ENCODE data around the gene FUT8.

Gene FUT8

GRCh38 chr14:65552724-65553123, 140.2 kb downstream of the FUT8 start:
- no peak overlapping the region for H3K4me3 ChIP-seq (ENCODE audit: low read length)
- H3K27me3 ChIP-seq (ENCODE audit: control insufficient read depth, insufficient read depth, low read length) = no peaks in the 10 kb centered on the region
- H3K9ac ChIP-seq (ENCODE audit: low read length) = no peak overlapping the region
- H3K36me3 ChIP-seq (ENCODE audit: control insufficient read depth, insufficient read depth, low read length) = no peaks in the 10 kb centered on the region
- peaks cover 4% of the 10 kb centered on the region for H3K4me1 ChIP-seq (ENCODE audit: control insufficient read depth, insufficient read depth, low read length)
- no peaks in the 10 kb centered on the region for H3K9me3 ChIP-seq (ENCODE audit: control insufficient read depth, low read length)

- no peak overlapping the region for H3K9ac ChIP-seq (ENCODE audit: low read length)
- no peaks in the 10 kb centered on the region for H3K9me3 ChIP-seq (ENCODE audit: control insufficient read depth, low read length)
- H3K36me3 ChIP-seq (ENCODE audit: control insufficient read depth, insufficient read depth, low read length) = no peaks in the 10 kb centered on the region
- H3K4me1 ChIP-seq (ENCODE audit: control insufficient read depth, insufficient read depth, low read length) = peaks cover 4% of the 10 kb centered on the region
- no peaks in the 10 kb centered on the region for H3K27me3 ChIP-seq (ENCODE audit: control insufficient read depth, insufficient read depth, low read length)
- no peak overlapping the region for H3K4me3 ChIP-seq (ENCODE audit: low read length)
These were observed 142.3 kb downstream of the FUT8 start for GRCh38 chr14:65554837-65555236.

- H3K4me3 ChIP-seq (ENCODE audit: low read length) = no peak overlapping the region
- no peak overlapping the region for H3K9ac ChIP-seq (ENCODE audit: low read length)
- peaks cover 4% of the 10 kb centered on the region for H3K4me1 ChIP-seq (ENCODE audit: control insufficient read depth, insufficient read depth, low read length)
- H3K9me3 ChIP-seq (ENCODE audit: control insufficient read depth, low read length) = no peaks in the 10 kb centered on the region
- no peaks in the 10 kb centered on the region for H3K36me3 ChIP-seq (ENCODE audit: control insufficient read depth, insufficient read depth, low read length)
- no peaks in the 10 kb centered on the region for H3K27me3 ChIP-seq (ENCODE audit: control insufficient read depth, insufficient read depth, low read length)
These were observed 142.8 kb downstream of the FUT8 start for GRCh38 chr14:65555358-65555757.

GRCh38 chr14:65558363-65558762, 145.8 kb downstream of the FUT8 start:
- Histone ChIP-seq H3K9me3 (ENCODE audit: control insufficient read depth, low read length) (no peaks in the 10 kb centered on the region), H3K9ac (ENCODE audit: low read length) (no peak overlapping the region), H3K36me3 (ENCODE audit: control insufficient read depth, insufficient read depth, low read length) (peaks cover 4% of the 10 kb centered on the region), H3K4me3 (ENCODE audit: low read length) (no peak overlapping the region), H3K27me3 (ENCODE audit: control insufficient read depth, insufficient read depth, low read length) (no peaks in the 10 kb centered on the region), H3K4me1 (ENCODE audit: control insufficient read depth, insufficient read depth, low read length) (peaks cover 4% of the 10 kb centered on the region)

DNA sequence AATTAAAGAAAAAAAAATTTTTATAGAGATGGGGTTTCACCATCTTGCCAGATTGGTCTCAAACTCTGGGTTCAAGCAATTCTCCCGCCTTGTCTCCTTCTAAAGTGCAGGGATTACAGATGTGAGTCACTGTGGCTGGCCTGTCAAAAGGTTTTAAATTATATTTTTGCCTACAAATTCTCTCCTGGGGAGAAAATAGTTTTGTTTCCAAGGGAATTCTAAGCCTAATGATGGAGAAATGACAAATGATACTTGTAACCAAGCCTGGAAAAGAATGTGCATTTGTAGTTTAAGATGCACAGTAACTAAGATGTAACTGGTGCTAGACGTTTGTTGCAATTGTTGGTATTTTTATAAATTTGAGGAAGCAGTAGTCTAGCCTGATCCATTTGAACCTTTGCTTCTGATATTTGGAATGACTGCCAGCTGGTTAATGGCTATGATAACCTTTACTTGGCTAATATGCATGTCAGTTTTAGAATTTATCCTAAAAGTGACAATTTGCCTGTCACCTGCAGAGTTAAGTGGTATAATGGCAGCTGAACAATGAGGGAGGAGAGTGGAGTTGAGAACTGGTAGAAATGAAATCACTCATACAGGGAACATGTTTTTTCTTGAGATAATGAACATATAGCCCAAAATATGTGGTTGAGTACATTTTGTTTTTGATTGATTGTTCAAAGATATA, 148.0 kb downstream of the FUT8 start:
- H3K4me1 ChIP-seq (ENCODE audit: control insufficient read depth, insufficient read depth, low read length) = peaks cover under 1% of the 10 kb centered on the region
- H3K27me3 ChIP-seq (ENCODE audit: control insufficient read depth, insufficient read depth, low read length) = no peaks in the 10 kb centered on the region
- H3K9me3 ChIP-seq (ENCODE audit: control insufficient read depth, low read length) = no peaks in the 10 kb centered on the region
- no peak overlapping the region for H3K9ac ChIP-seq (ENCODE audit: low read length)
- H3K4me3 ChIP-seq (ENCODE audit: low read length) = no peak overlapping the region
- H3K36me3 ChIP-seq (ENCODE audit: control insufficient read depth, insufficient read depth, low read length) = peaks cover 4% of the 10 kb centered on the region

DNA sequence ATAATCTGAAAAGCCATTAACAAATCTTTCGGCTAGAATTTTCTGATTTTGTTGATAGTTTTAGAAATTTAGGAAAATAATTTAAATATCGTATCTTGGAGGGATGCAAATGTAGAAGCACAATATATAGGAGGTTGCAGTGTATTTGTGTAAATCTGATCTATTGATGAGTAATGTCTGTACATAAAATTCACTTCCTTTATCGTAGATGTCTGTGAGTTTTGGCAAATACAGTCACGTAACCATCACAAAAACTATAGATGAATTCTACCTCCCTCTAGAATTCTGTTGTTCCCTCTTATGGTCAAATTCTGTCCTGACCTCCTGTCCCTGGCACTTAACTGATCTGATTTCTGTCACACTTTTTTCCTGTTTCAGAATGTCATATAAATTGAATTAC, 151.8 kb downstream of the FUT8 start:
- no peaks in the 10 kb centered on the region for H3K9me3 ChIP-seq (ENCODE audit: control insufficient read depth, low read length)
- no peak overlapping the region for H3K9ac ChIP-seq (ENCODE audit: low read length)
- H3K36me3 ChIP-seq (ENCODE audit: control insufficient read depth, insufficient read depth, low read length) = peaks cover 4% of the 10 kb centered on the region
- no peak overlapping the region for H3K4me3 ChIP-seq (ENCODE audit: low read length)
- H3K4me1 ChIP-seq (ENCODE audit: control insufficient read depth, insufficient read depth, low read length) = no peaks in the 10 kb centered on the region
- no peaks in the 10 kb centered on the region for H3K27me3 ChIP-seq (ENCODE audit: control insufficient read depth, insufficient read depth, low read length)

DNA sequence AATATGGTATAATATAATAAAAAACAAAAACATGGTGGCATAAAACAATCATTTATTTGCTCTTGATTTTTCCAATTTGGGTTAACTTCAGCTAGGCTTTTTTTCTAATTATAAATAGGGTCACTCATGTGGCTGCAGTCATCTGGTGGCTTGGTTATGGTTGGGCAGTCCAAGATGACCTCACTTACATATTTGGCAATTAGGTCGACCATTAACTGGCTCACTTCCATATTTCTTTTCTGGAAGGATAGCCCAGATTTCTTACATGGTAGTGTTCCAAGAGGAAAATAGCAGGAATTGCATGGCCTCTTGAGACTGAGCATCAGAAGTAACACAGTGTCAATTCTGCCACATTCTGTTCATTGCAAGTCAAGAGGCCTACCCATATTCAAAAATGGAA, 153.4 kb downstream of the FUT8 start:
- Histone ChIP-seq H3K4me3 (ENCODE audit: low read length) (no peak overlapping the region), H3K27me3 (ENCODE audit: control insufficient read depth, insufficient read depth, low read length) (no peaks in the 10 kb centered on the region), H3K9me3 (ENCODE audit: control insufficient read depth, low read length) (no peaks in the 10 kb centered on the region), H3K36me3 (ENCODE audit: control insufficient read depth, insufficient read depth, low read length) (peaks cover 4% of the 10 kb centered on the region), H3K9ac (ENCODE audit: low read length) (no peak overlapping the region), H3K4me1 (ENCODE audit: control insufficient read depth, insufficient read depth, low read length) (no peaks in the 10 kb centered on the region)

DNA sequence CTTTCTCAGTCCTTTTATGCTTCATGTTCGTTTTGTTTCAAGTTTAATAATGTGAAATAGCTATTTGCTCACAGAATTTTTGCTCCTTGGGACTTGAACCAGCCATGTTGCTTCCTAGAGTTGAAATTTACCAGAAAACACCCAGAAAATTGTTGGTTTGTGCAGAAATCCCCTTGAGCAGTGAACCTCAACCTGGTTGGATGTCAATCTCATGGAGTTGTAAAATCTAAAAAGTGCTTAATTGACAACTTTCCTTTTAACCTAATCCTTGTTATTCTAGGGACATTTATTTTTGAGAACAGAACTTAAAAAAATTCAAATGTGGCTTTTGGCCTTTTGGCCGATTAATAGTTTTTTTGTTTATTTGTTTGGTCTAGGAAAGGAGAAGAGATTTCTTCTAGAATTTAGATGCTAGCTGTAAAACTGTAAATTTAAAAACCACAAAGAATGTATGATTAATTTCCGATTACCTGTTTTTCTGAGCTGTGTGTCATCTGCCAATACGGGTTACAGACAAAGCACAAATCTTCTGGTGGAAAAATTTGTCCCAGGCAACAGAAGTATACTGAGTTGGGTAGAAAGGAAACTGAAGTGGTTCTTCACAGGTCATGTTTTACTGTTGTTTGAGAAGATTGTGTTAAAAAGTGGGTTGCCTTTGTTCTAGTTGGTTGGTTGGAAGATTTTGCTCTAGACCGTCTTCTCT, 154.4 kb downstream of the FUT8 start:
- H3K36me3 ChIP-seq (ENCODE audit: control insufficient read depth, insufficient read depth, low read length) = no peaks in the 10 kb centered on the region
- no peak overlapping the region for H3K9ac ChIP-seq (ENCODE audit: low read length)
- H3K4me3 ChIP-seq (ENCODE audit: low read length) = no peak overlapping the region
- H3K27me3 ChIP-seq (ENCODE audit: control insufficient read depth, insufficient read depth, low read length) = no peaks in the 10 kb centered on the region
- H3K9me3 ChIP-seq (ENCODE audit: control insufficient read depth, low read length) = no peaks in the 10 kb centered on the region
- H3K4me1 ChIP-seq (ENCODE audit: control insufficient read depth, insufficient read depth, low read length) = no peaks in the 10 kb centered on the region

- Histone ChIP-seq H3K36me3 (ENCODE audit: control insufficient read depth, insufficient read depth, low read length) (no peaks in the 10 kb centered on the region), H3K9me3 (ENCODE audit: control insufficient read depth, low read length) (no peaks in the 10 kb centered on the region), H3K9ac (ENCODE audit: low read length) (no peak overlapping the region), H3K4me3 (ENCODE audit: low read length) (no peak overlapping the region), H3K27me3 (ENCODE audit: control insufficient read depth, insufficient read depth, low read length) (no peaks in the 10 kb centered on the region), H3K4me1 (ENCODE audit: control insufficient read depth, insufficient read depth, low read length) (peaks cover 3% of the 10 kb centered on the region)
These were observed 162.1 kb downstream of the FUT8 start for GRCh38 chr14:65574611-65575010.

- Histone ChIP-seq H3K9me3 (ENCODE audit: control insufficient read depth, low read length) (no peaks in the 10 kb centered on the region), H3K36me3 (ENCODE audit: control insufficient read depth, insufficient read depth, low read length) (no peaks in the 10 kb centered on the region), H3K4me3 (ENCODE audit: low read length) (no peak overlapping the region), H3K9ac (ENCODE audit: low read length) (no peak overlapping the region), H3K27me3 (ENCODE audit: control insufficient read depth, insufficient read depth, low read length) (no peaks in the 10 kb centered on the region), H3K4me1 (ENCODE audit: control insufficient read depth, insufficient read depth, low read length) (peaks cover 3% of the 10 kb centered on the region)
These were observed 162.9 kb downstream of the FUT8 start for GRCh38 chr14:65575389-65575788.

- no peaks in the 10 kb centered on the region for H3K27me3 ChIP-seq (ENCODE audit: control insufficient read depth, insufficient read depth, low read length)
- H3K4me3 ChIP-seq (ENCODE audit: low read length) = no peak overlapping the region
- H3K9ac ChIP-seq (ENCODE audit: low read length) = no peak overlapping the region
- no peaks in the 10 kb centered on the region for H3K36me3 ChIP-seq (ENCODE audit: control insufficient read depth, insufficient read depth, low read length)
- H3K4me1 ChIP-seq (ENCODE audit: control insufficient read depth, insufficient read depth, low read length) = peaks cover 3% of the 10 kb centered on the region
- H3K9me3 ChIP-seq (ENCODE audit: control insufficient read depth, low read length) = no peaks in the 10 kb centered on the region
These were observed 168.4 kb downstream of the FUT8 start for GRCh38 chr14:65580973-65581372.

GRCh38 chr14:65581378-65581777, 168.8 kb downstream of the FUT8 start:
- Histone ChIP-seq H3K36me3 (ENCODE audit: control insufficient read depth, insufficient read depth, low read length) (no peaks in the 10 kb centered on the region), H3K9me3 (ENCODE audit: control insufficient read depth, low read length) (no peaks in the 10 kb centered on the region), H3K4me1 (ENCODE audit: control insufficient read depth, insufficient read depth, low read length) (peaks cover 3% of the 10 kb centered on the region), H3K27me3 (ENCODE audit: control insufficient read depth, insufficient read depth, low read length) (no peaks in the 10 kb centered on the region), H3K9ac (ENCODE audit: low read length) (no peak overlapping the region), H3K4me3 (ENCODE audit: low read length) (no peak overlapping the region)
